H9 (cell line): ENCODE results near the gene AK9. TPM values are rescaled to one million over a fixed set of nuclear protein-coding genes. Genes with fewer than 3 reads are reported as not detected.

Experiments
- DNase-seq: peaks from one replicate; pipeline ENCODE4 v3.0.0-alpha.2; 2017
- H2AFZ ChIP-seq: one replicate; pipeline ENCODE4 v1.6.1; 2013; ENCODE audit warnings: mild to moderate bottlenecking, low read length, control low read depth, moderate library complexity
- H2AK5ac ChIP-seq: 2 replicates; pipeline ENCODE4 v1.6.1; 2013; ENCODE audit warnings: low read length, control low read depth, mixed read lengths; ENCODE audit not compliant: insufficient read length
- H2BK120ac ChIP-seq: one replicate; pipeline ENCODE4 v1.6.1; 2013; ENCODE audit warnings: low read depth, mild to moderate bottlenecking, low read length, control low read depth, inconsistent platforms; ENCODE audit not compliant: poor library complexity, severe bottlenecking
- H2BK12ac ChIP-seq: 2 replicates; pipeline ENCODE4 v1.6.1; 2013; ENCODE audit warnings: low read length, control low read depth, mixed read lengths, low read depth; ENCODE audit not compliant: insufficient read length
- H2BK15ac ChIP-seq: 2 replicates; pipeline ENCODE4 v1.6.1; 2013; ENCODE audit warnings: low read depth, low read length, control low read depth
- H2BK20ac ChIP-seq: one replicate; pipeline ENCODE4 v1.6.1; 2013; ENCODE audit warnings: low read depth, mild to moderate bottlenecking, low read length, control low read depth, inconsistent platforms; ENCODE audit not compliant: poor library complexity, severe bottlenecking
- H2BK5ac ChIP-seq: 2 replicates; pipeline ENCODE4 v1.6.1; 2013; ENCODE audit warnings: low read length, control low read depth, mixed read lengths; ENCODE audit not compliant: insufficient read length
- H3K14ac ChIP-seq: 2 replicates; pipeline ENCODE4 v1.6.1; 2013; ENCODE audit warnings: low read length, control low read depth; ENCODE audit not compliant: insufficient read depth
- H3K18ac ChIP-seq: 2 replicates; pipeline ENCODE4 v1.6.1; 2013; ENCODE audit warnings: low read depth, mild to moderate bottlenecking, mixed read lengths, low read length, control low read depth; ENCODE audit not compliant: insufficient read length
- H3K23ac ChIP-seq: 2 replicates; pipeline ENCODE4 v1.6.1; 2013; ENCODE audit warnings: low read length, control low read depth, mixed read lengths, low read depth; ENCODE audit not compliant: insufficient read length
- H3K23me2 ChIP-seq: 2 replicates; pipeline ENCODE4 v1.6.1; 2013; ENCODE audit warnings: low read depth, mild to moderate bottlenecking, mixed read lengths, low read length, control low read depth; ENCODE audit not compliant: insufficient read length, poor library complexity, severe bottlenecking
- H3K27ac ChIP-seq: 2 replicates; pipeline ENCODE4 v1.5.1; 2013; ENCODE audit warnings: low read length, control low read depth, mixed read lengths, low read depth; ENCODE audit not compliant: insufficient read length
- H3K27me3 ChIP-seq: 2 replicates; pipeline ENCODE4 v1.6.1; 2013; ENCODE audit warnings: low read length, control low read depth, inconsistent platforms; ENCODE audit not compliant: insufficient read depth
- H3K4ac ChIP-seq: 2 replicates; pipeline ENCODE4 v1.6.1; 2013; ENCODE audit warnings: low read depth, mild to moderate bottlenecking, control low read depth, inconsistent platforms, low read length, moderate library complexity
- H3K4me1 ChIP-seq: 2 replicates; pipeline ENCODE4 v1.6.1; 2013; ENCODE audit warnings: low read length, control low read depth, inconsistent platforms; ENCODE audit not compliant: insufficient read depth
- H3K4me2 ChIP-seq: 2 replicates; pipeline ENCODE4 v1.6.1; 2013; ENCODE audit warnings: low read length, control low read depth, mixed read lengths; ENCODE audit not compliant: insufficient read length, insufficient read depth
- H3K56ac ChIP-seq: 2 replicates; pipeline ENCODE4 v1.6.1; 2013; ENCODE audit warnings: low read depth, mild to moderate bottlenecking, mixed read lengths, low read length, control low read depth; ENCODE audit not compliant: insufficient read length
- H3K79me1 ChIP-seq: 2 replicates; pipeline ENCODE4 v1.6.1; 2013; ENCODE audit warnings: low read depth, mild to moderate bottlenecking, moderate library complexity, low read length, control low read depth, inconsistent platforms; ENCODE audit not compliant: insufficient read depth, poor library complexity, severe bottlenecking
- H3K79me2 ChIP-seq: 2 replicates; pipeline ENCODE4 v1.6.1; 2013; ENCODE audit warnings: low read length, control low read depth, inconsistent platforms; ENCODE audit not compliant: insufficient read depth
- H3K9ac ChIP-seq: 2 replicates; pipeline ENCODE4 v1.6.1; 2013; ENCODE audit warnings: low read length, control low read depth, mixed read lengths; ENCODE audit not compliant: insufficient read length; ENCODE audit errors: extremely low read depth
- H3K9me3 ChIP-seq: one replicate; pipeline ENCODE4 v1.6.1; 2013; ENCODE audit warnings: low read depth, low read length, inconsistent platforms; ENCODE audit not compliant: control insufficient read depth
- H3T11ph ChIP-seq: one replicate; pipeline ENCODE4 v1.6.1; 2013; ENCODE audit warnings: mild to moderate bottlenecking, low read length, control low read depth, inconsistent platforms
- H4K20me1 ChIP-seq: one replicate; pipeline ENCODE4 v1.6.1; 2013; ENCODE audit not compliant: control insufficient read depth, insufficient read length, insufficient read depth
- H4K5ac ChIP-seq: 2 replicates; pipeline ENCODE4 v1.6.1; 2013; ENCODE audit warnings: low read depth, mild to moderate bottlenecking, mixed read lengths, low read length, control low read depth; ENCODE audit not compliant: insufficient read length
- H4K8ac ChIP-seq: replicated peaks from 2 replicates; pipeline ENCODE4 v1.6.1; 2013; ENCODE audit warnings: low read length, control low read depth, mixed read lengths, low read depth; ENCODE audit not compliant: insufficient read length
- H4K91ac ChIP-seq: 2 replicates; pipeline ENCODE4 v1.6.1; 2013; ENCODE audit warnings: low read depth, mild to moderate bottlenecking, moderate library complexity, mixed read lengths, low read length, control low read depth; ENCODE audit not compliant: insufficient read length
- H3K27ac Mint-ChIP-seq, 3 experiments: 2 replicates in 2 of 3; 3 replicates in 1 of 3; pipeline ENCODE4 v1.8.0; 2020 to 2021; ENCODE audit warnings: mixed read lengths in 3 of 3, mild to moderate bottlenecking in 1 of 3, moderate library complexity in 1 of 3
- H3K27me3 Mint-ChIP-seq: 2 replicates; pipeline ENCODE4 v1.8.0; 2021; ENCODE audit warnings: low read depth, mild to moderate bottlenecking, moderate library complexity, mixed read lengths
- H3K36me3 Mint-ChIP-seq, 3 experiments: 2 replicates in 2 of 3; 3 replicates in 1 of 3; pipeline ENCODE4 v1.8.0; 2020 to 2021; ENCODE audit warnings: low read depth in 3 of 3, mixed read lengths in 3 of 3; ENCODE audit not compliant: insufficient read depth in 1 of 3
- H3K4me1 Mint-ChIP-seq, 2 experiments: 2 replicates each; pipeline ENCODE4 v1.8.0; 2020; ENCODE audit warnings: mixed read lengths in 2 of 2
- H3K4me3 Mint-ChIP-seq, 2 experiments: 2 replicates in 1 of 2; 3 replicates in 1 of 2; pipeline ENCODE4 v1.8.0; 2020 to 2021; ENCODE audit warnings: mild to moderate bottlenecking in 2 of 2, mixed read lengths in 2 of 2, moderate library complexity in 1 of 2
- H3K9me3 Mint-ChIP-seq, 2 experiments: 2 replicates in 1 of 2; 3 replicates in 1 of 2; pipeline ENCODE4 v1.8.0; 2020; ENCODE audit warnings: mild to moderate bottlenecking in 2 of 2, mixed read lengths in 2 of 2, moderate library complexity in 1 of 2
- total RNA-seq: library from RNA; stranded (reverse); gene quantifications from 2 replicates; pipeline ENCODE4 v1.2.1, GENCODE V29; 2021
- TF ChIP-seq, protein P1 (sequence below): fragments of 200-600 bp; sonication (generic); conservative IDR thresholded peaks from 3 replicates; pipeline ENCODE4 v1.8.0; 2021; ENCODE audit warnings: antibody characterized with exemption, mild to moderate bottlenecking

AK9 gene
- total RNA-seq, 1 experiment from 2014 or later, result 2.3 TPM

DNA sequence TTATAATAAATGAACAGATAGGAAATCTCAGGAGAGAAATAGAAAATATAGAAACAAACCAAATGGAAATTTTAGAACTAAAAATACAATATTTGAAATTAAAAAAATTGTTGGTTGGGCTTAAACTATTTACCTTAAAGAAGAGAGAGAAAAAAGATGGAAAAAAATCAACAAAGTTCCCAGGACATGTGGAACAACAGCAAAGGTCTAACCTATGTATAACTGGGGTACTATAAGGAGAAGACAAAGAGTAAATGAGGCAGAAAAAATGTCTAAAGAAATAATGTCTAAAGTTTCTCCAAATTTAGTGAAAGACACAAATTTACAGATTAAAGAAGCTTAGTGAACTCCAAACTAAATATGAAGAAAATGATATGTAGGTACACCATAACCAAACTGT, 166.9 kb downstream of the AK9 start:
- no peak overlapping the region for H3K56ac ChIP-seq
- H3K79me2 ChIP-seq, result no peaks in the 10 kb centered on the region
- no peaks in the 10 kb centered on the region for H3K27me3 Mint-ChIP-seq
- TF ChIP-seq, protein P1, sequence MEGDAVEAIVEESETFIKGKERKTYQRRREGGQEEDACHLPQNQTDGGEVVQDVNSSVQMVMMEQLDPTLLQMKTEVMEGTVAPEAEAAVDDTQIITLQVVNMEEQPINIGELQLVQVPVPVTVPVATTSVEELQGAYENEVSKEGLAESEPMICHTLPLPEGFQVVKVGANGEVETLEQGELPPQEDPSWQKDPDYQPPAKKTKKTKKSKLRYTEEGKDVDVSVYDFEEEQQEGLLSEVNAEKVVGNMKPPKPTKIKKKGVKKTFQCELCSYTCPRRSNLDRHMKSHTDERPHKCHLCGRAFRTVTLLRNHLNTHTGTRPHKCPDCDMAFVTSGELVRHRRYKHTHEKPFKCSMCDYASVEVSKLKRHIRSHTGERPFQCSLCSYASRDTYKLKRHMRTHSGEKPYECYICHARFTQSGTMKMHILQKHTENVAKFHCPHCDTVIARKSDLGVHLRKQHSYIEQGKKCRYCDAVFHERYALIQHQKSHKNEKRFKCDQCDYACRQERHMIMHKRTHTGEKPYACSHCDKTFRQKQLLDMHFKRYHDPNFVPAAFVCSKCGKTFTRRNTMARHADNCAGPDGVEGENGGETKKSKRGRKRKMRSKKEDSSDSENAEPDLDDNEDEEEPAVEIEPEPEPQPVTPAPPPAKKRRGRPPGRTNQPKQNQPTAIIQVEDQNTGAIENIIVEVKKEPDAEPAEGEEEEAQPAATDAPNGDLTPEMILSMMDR, result no peak
- no peaks in the 10 kb centered on the region for H3K4me1 ChIP-seq
- peaks cover 20 to 25% of the 10 kb centered on the region in 2 experiments for H3K9me3 Mint-ChIP-seq
- no peak overlapping the region for H2BK12ac ChIP-seq
- no peaks in the 10 kb centered on the region for H3K9me3 ChIP-seq
- no peak overlapping the region for H2BK15ac ChIP-seq
- no peak overlapping the region for H4K8ac ChIP-seq
- no peak overlapping the region for H2BK120ac ChIP-seq
- H3K23ac ChIP-seq, result no peak overlapping the region
- no peak overlapping the region for H4K91ac ChIP-seq
- no peak overlapping the region for H3T11ph ChIP-seq
- H2AK5ac ChIP-seq, result no peak overlapping the region
- no peak overlapping the region for H2BK20ac ChIP-seq
- H3K27ac Mint-ChIP-seq, result no peak overlapping the region
- H3K4ac ChIP-seq, result no peak overlapping the region
- H3K4me1 Mint-ChIP-seq, result peaks cover 11 to 21% of the 10 kb centered on the region in 2 experiments; a peak in 3 of 4 replicates
- no peaks in the 10 kb centered on the region for H3K79me1 ChIP-seq
- H2AFZ ChIP-seq, result no peak overlapping the region
- H3K4me3 Mint-ChIP-seq, result no peak overlapping the region
- no peak overlapping the region for H3K9ac ChIP-seq
- no peaks in the 10 kb centered on the region for H3K27me3 ChIP-seq
- peaks cover 10 to 32% (median 11%) of the 10 kb centered on the region in 3 experiments for H3K36me3 Mint-ChIP-seq
- H3K27ac ChIP-seq, result no peak overlapping the region
- DNase-seq, result no peak
- no peak overlapping the region for H4K5ac ChIP-seq
- no peak overlapping the region for H3K4me2 ChIP-seq
- H3K14ac ChIP-seq, result no peak overlapping the region
- no peak overlapping the region for H3K18ac ChIP-seq
- H3K23me2 ChIP-seq, result no peaks in the 10 kb centered on the region
- no peaks in the 10 kb centered on the region for H4K20me1 ChIP-seq
- no peak overlapping the region for H2BK5ac ChIP-seq
